NCI-H226 (cell line): ENCODE results near the gene NRCAM.

Experiments used
- DNase-seq: peaks from one replicate; pipeline ENCODE4 v3.0.0-alpha.2; 2015

Gene NRCAM

GRCh38 chr7:108114117-108114841 is 342.0 kb downstream of the NRCAM start:
- DNase-seq = no peak

GRCh38 chr7:108112683-108113082 is 343.6 kb downstream of the NRCAM start:
- DNase-seq = no peak

- no peak for DNase-seq
Measured at GRCh38 chr7:108109221-108109908, 346.9 kb downstream of the NRCAM start.

GRCh38 chr7:108108131-108108530 is 348.1 kb downstream of the NRCAM start:
- no peak for DNase-seq

GRCh38 chr7:108104324-108104723 is 351.9 kb downstream of the NRCAM start:
- DNase-seq = no peak

GRCh38 chr7:108103558-108104298 is 352.5 kb downstream of the NRCAM start:
- no peak for DNase-seq

GRCh38 chr7:108102671-108103312 is 353.4 kb downstream of the NRCAM start:
- no peak for DNase-seq

GRCh38 chr7:108101759-108102158 is 354.5 kb downstream of the NRCAM start:
- no peak for DNase-seq

GRCh38 chr7:108099713-108100112 is 356.5 kb downstream of the NRCAM start:
- no peak for DNase-seq

GRCh38 chr7:108097703-108098102 is 358.5 kb downstream of the NRCAM start:
- no peak for DNase-seq
